Stimulated activated CD4-positive, alpha-beta T cell treated with anti-CD3 and anti-CD28 coated beads, Interleukin-4, amount 100 ng/mL, for 1 hour (primary cell): ENCODE data around the gene CCT8.

Experiments
- DNase-seq: peaks from one replicate; pipeline ENCODE4 v3.0.0-alpha.2; 2020

The CCT8 gene

DNA sequence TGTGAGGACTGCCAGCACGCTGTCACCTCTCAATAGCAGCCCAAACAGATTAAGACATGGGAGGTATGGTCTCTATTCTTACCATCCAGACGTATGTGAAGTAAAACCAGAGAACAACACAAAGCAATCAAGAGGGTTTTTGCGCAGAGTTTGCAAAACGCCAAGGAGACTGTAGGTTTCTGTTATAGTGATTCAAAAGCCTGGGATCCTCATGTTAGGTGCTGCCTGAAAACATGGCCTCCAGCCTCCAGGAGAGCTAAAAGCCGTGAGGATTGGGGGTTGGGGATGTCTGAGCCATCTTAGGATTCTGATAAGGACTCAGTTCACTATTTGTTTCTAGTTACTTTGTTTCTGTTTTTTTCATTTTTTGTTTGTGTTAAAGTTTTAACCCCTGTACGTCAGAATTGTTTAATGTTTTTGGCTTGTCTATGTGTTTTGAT, 4.2 kb upstream of the CCT8 start:
- no peak for DNase-seq

DNA sequence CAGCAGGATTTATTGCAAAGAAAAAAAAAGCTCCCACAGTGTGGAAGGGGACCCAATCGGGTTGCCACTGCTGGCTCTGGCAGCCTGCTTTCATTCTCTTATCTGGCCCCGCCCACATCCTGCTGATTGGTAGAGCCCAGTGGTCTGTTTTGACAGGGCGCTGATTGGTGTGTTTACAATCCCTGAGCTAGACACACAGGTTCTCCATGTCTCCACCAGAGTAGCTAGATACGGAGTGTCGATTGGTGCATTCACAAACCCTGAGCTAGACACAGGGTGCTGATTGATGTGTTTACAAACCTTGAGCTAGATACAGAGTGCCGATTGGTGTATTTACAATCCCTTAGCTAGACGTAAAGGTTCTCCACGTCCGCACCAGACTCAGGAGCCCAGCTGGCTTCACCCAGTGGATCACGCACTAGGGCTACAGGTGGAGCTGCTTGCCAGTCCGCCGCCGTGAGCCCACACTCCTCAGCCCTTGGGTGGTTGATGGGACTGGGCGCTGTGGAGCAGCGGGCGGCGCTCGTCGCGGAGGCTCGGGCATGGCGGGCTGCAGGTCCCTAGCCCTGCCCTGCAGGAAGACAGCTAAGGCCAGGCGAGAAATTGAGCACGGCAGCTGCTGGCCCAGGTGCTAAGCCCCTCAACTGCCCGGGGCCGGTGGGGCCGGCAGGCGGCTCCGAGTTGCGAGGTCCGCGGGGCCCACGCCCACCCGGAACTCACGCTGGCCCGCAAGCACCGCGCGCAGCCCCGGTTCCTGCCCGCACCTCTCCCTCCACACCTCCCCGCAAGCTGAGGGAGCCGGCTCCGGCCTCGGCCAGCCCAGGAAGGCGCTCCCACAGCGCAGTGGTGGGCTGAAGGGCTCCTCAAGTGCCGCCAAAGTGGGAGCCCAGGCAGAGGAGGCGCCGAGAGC, 3.5 kb upstream of the CCT8 start:
- peak; percentile 58 for DNase-seq

DNA sequence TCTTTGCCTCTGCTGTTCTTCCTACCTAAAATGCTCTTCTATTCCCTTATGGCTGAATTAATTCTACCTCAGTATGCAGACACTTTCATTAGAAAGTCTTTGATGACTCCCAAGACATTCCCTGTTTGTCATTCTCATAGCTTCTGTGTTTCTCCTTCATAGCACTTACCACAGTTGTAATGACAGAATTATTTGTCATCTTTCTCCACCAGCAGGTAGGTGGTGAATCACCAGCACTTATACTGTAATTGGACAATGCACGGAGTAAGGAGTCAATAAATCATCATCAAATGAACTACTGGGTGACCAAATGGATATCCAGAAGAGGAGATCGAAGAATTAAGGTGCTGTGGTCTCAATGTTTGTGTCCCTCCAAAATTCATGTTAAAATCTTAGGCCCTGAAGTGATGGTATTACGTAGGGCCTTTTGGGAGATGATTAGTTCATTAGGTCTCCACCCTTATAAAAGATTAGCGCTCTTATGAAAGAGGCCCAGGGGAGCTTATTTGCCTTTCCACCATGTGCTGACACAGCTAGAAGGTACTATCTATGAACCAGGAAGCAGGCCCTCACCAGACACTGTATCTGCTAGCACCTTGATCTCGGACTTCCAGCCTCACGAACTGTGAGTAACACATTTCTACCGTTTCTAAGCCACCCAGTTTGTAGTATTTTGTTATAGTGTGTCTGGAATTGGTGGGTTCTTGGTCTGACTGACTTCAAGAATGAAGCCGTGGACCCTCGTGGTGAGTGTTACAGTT, 2.4 kb upstream of the CCT8 start:
- no peak for DNase-seq

DNA sequence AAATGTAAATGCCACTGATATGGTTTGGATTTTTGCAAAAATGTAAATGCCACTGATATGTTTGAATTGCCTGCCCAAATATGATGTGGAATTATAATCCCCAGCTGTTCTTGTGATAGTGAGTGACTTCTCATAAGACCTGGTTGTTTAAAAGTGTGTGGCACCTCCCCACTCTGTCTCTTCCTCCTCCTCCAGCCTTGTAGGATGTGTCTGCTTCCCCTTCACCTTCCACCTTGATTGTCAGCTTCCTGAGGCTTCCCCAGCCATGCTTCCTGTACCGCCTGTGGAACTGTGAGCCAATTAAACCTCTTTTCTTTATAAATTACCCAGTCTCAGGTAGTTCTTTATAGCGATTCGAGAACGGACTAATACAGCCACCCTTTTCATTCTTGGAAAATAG, 1.3 kb upstream of the CCT8 start:
- DNase-seq = no peak

DNA sequence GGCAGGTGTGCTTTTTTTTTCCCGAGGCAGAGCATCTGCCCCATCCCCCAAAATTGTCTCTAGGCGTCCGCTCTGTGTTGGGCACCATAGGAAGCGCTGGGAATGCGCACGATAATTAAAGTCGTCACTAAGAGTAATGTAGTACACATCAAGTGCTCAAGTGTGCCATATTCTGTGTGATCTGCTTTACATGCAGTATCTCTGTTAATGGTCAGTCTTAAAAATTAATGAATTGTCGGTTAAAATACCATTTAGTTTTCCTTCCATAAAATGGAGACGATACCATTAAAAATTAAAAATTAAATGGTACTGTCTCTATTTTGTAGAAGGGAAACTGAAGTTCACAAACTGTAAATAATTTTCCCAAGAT, 544 bp upstream of the CCT8 start:
- DNase-seq = no peak

DNA sequence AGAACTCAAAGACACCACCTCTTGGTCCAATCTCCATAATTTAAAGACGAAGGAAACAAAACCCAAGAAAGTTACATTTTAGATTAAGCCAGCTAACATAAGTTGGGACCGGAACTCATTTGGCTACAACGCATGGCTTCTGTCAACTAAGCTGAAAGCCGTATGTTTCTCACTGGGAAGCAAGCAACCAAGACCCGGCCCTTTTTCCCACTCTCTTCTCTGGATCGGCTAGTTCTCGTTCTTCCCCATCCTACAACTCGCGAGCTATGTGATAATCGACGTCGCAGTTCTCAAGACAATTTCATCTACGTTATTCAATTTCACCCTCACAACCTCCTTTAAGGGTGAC, 601 bp downstream of the CCT8 start:
- no peak for DNase-seq

DNA sequence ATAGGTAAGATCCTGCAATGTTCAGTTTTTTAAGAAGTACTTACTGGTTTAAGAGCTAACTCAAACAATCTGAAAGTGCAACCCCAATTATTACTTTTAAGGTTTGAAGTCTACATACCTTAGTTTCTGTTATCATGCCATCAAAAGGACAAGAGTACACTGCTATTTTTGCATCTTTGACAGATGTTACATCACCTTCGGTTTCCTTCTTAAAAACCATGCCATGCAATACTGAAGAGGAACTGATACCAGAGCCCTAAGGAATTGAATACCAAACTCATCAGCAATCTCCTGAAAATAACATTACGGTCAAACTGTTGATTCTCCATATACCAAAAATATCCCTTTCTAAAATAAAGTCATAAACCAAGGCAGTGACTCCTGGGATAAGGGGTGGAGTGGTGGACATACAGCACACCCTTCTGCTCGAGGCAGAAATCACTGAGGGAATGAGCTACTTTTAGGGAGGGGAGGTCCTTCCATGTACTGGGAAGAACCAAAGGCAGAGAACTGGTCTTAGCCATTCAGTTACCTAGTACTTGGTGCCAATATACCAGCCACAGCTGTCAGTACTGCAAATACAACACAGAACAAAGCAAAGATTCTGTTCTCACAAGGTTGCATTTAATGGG, 8.5 kb downstream of the CCT8 start:
- DNase-seq = no peak

DNA sequence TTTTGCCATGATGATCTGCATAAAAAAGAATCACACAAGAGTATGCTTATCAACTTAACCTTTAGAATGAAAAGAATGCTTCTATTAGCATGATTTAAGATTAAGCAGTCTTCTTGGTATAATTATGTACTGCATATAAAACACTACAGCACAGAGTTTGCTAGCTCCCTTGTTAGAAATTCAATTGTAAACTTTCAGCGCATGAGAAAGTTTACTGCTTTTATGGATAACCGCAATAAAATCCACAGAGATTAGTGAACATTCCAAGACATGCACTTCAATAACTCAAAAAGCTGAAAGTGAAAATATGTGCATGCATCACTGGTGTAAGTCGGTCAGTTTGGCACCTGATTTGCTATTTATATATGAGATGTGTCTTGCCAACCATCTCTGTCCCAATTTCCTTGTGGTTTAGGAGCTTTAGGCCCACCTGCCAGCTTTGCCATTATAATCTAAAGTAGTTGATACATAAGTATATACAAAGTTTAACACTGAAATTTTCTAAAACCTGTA, 16.9 kb downstream of the CCT8 start:
- DNase-seq = no peak

DNA sequence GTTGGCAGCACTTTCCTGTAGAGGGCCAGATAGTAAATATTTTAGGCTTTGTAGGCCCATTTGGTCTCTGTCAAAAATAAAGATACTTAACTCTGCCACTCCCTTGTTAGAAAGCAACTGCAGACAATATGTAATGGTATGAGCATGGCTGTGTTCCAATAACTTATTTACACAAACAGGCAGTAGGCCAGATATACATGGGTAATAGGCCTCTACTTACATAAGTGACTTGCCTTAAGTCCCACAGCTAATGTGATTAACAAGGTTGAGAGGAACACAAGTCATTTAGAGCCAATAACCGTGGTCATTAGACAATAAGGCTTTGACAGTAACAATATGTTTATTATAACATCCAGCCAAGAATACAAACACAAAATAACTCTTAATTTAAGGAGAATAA, 17.4 kb downstream of the CCT8 start:
- DNase-seq = no peak

DNA sequence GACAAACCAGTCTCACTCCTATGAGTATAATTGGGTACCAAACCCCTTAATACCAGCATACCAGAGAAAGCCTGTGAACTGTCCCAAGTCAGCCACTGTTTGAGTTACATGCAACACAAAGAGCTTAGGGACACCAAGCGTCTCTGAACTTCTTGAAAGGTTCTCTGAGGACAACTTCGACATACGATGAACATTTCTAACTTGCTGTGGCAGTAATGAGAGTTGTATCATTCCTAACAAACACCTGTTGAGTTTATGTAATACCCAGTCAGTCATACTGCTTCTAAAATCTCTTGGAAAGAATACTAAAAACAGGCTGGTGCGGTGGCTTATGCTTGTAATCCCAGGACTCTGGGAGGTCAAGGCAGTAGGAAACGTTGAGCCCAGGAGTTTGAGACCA, 18.4 kb downstream of the CCT8 start:
- no peak for DNase-seq

DNA sequence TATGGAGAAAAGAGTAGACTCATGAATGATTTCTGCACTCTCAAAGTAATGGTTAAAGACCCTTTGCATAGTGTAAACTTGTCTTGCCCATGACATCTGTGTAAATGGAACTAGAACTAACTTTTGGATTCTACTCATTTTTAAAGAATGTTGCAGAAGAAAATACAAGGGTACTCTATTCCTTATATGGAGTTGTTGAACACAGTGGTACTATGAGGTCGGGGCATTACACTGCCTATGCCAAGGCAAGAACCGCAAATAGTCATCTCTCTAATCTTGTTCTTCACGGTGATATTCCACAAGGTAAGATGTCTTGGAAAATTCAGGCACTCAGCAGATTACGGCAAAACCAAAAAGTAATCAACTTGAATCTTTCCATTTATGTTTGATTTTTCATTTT, 19.8 kb downstream of the CCT8 start:
- DNase-seq = no peak

DNA sequence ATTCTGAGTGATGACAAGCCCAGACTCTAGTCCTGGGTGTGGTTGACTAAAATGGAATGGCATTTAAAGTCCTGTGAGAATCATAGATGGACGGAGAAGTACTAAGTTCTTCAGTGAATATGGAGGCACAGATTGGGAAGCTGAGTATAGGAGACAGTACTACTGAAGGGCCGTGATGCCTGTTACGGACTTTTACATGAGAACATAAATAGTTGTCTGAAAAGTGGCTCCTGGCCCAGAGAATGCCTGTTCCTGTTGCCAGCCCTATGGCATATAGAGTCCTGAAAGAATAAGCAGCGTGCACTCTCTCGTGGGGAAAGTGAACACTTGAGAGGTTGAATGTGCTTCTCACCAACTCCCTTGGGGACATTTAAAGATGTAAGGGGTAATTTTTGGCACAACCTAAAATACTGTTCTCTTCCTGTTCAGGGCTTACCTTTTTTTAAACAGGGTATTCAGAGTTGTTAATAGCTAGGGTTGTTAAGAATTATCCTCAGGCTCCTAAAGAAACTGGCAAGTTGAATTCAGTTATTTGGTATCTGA, 20.4 kb downstream of the CCT8 start:
- DNase-seq = no peak

DNA sequence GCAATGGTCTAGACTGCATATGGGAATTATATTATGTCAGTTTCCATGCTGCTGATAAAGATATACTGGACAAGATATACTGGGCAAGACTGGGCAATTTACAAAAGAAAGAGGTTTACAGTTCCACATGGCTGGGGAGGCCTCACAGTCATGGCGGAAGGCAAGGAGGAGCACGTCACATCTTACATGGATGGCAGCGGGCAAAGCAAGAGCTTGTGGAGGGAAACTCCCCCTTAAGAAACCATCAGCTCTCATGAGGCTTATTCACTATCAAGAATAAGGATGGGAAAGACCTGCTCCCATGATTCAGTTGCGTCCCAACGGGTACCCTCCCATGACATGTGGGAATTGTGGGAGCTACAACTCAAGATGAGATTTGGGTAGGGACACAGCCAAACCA, 21.2 kb downstream of the CCT8 start:
- DNase-seq = no peak

DNA sequence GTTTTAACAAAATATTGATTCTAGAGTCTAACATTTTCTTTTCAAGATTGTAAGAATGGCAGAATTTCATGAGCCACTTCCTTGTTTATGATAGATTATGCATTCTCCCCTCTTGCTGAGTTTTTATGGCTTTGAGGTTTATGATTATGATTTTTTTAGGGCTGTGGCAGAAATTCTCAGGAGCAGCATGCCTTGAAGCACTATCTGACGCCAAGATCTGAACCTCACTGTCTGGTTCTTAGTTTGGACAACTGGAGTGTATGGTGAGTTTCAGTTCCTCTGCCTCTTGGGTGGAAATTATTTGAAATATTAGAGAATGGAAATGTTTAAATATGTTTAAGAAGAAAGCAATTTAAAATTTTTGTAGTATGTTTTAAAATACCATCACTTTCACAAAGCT, 38.8 kb downstream of the CCT8 start:
- DNase-seq = no peak

DNA sequence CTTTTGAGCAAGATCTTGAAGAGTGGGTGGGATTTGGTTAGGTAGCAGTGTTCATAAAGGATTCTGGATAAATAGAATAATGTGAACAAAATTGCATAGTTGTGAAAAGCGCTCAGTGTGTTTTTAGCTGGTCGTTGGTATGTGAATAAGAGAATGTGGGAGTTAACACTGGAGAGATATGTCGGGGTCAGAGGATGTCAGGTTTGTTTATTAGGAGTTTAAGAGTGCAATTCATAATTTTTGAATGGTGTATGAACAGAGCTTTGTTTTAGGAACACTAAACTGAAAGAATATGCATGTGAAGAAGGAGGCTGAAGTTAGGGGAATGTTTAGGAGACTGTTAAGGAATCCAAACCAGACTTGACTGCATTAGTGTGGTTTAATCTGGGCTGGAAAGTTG, 39.6 kb downstream of the CCT8 start:
- DNase-seq = no peak

DNA sequence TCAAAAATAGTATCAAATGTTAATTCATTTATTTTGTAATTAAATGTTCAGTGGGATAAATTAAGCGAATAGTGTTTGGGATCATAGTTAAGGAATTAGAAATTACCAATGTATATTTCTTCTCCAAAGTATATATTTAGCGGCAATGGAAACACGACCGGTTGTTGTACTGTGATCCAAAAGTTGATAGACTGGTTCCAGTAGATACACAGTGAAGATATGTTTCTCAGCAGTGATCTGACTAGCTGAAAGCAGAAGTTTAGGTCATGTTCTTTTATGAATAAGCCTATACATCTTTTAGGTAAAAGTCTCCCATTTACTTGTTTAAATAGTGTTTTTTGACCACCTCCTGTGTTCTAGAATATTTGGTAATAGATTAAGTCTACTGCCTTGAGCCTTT, 40.1 kb downstream of the CCT8 start:
- no peak for DNase-seq

DNA sequence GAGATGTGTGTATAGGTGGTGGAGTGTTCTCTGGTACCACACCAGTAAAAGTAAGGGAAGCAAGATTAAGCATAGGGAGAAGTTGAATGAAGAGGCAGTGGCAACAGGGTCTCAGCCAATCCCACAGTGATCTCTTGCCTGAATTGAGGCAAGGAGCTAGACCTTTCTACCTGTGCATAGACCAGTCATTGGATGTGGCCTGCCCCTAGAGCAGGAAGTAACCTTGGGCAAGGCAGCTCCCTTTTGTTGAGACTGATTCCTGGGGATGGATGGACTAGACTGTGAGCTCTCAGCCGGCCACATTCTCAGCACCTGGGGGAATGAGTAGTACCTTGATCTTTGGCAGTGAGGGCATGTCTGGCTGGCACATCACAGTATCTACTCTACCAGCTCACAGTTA, 42.5 kb downstream of the CCT8 start:
- no peak for DNase-seq

DNA sequence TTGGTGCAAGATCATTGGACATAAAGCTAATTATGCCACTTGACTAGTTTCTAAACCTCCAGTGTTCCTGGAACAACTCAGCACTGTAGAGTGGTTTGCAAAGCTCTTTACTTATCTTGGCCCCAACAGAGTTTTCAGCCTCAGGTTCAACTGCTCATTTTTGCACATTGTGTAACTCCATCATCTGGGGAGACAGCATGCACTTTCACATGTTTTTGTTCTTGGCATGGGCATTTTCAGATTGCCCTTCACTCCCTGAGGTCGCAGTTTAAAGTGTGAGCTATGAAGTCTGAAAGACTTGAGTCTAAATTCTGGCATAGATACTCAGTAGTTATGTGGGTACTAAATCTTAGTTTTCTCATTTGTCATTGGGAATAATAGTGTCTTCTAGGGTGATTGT, 43.9 kb downstream of the CCT8 start:
- DNase-seq = no peak

DNA sequence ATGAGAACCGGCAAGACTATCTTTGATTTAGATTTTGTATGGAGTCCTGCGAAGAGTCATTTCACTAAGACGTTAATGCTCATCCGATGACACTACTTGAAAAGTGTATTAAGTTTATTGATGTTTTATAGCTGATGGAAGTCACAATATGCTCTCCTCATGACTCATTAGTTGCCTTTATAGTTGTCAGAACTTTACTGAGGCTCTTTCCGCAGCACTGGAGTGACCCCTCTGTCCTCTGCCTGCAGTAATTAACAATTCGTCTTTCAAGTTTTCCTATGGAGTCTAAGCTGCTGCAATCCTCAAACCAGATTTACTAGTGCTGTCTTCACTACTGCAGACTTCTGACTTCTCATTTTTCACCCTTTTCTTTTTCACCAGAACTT, 48.1 kb downstream of the CCT8 start:
- no peak for DNase-seq

DNA sequence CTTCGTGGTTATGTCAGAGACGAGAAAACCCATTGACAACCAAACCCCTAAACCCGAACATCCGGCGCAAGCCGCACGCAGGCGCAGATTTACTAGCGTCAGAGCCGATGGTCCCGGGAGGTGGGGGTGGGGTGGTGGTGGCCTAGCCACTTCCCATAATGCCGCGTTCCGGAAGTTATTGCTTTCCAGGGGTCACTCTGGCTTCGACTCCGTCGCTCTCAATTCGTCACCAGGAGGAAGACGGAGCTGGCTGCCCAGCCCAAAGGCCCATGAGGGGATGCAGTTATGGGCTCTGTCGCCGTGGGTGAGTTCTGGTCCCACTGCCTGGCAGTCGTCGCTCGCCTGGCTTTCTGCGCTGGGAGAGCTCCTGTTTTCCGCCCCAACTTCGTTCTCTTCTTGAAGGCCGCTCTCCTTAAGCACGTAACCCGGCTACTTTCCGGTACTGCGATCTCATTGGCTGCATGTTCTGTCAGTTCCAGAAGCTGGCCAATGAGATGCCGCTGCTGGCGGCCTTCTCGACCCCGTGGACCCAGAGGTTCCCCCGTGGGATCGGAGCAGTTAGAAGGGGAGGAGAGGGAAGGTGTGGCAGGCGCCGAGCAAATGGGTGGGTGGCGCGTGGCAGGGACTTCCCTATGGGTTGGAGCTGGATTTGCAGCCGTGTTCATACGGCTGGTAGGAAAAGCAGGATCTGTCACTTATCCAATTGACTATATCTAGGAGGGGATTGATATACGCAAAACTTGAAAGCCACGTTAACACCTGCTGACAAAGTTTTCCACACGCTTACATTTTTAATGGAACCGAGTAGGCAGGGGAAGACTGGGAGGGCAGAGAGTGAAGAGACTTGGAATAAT, 48.7 kb downstream of the CCT8 start, which contains the start of gene USP16:
Gene USP16, plus strand, starts transcription at position 195 of the 854 bp plus-strand sequence. CDS start 3,246 bp downstream, outside the sequence.
- DNase-seq = peak; percentile 90

DNA sequence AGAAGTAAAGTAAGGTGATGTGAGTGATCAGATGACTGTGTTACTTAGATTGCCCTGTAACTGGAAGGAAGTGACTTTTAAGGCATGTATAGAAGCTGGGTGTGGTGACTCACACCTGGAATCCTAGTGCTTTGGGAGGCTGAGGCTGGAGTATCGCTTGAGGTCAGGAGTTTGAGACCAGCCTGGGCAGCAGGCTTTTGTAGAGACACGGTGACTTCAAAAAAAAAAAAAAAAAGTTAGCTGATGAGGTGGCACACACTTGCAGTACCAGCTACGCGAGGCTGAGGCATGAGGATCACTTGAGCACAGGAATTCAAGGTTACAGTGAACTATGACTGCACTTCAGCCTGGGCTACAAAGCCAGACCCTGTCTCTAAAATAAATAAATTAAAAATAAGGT, 51.3 kb downstream of the CCT8 start:
- DNase-seq = no peak

DNA sequence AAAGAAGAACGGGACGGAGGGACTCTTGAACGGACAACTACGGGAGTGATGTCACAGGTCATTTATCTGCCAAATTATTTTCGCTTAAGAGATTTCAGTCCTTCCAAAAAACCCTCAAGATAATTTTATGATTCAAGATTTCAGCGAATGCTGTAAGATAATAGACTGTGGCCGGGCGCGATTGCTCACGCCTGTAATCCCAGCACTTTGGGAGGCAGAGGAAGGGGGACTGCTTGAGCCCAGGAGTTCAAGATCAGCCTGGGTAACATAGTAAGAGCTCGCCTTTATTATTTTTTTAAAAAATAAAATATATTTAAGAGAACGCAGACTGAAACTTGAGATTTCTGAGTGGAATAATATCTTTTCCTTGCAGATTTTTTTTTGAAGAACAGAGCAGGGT, 54.9 kb downstream of the CCT8 start:
- no peak for DNase-seq
